Natural killer cell treated with Interleukin-12 subunit alpha and Interleukin-12 subunit beta and Interleukin-15 and Interleukin-18, amount 100 ng/mL, for 72 hours (primary cell): ENCODE measurements around the gene GGTLC2. TPM values are rescaled to one million over a fixed set of nuclear protein-coding genes. Genes with fewer than 3 reads are reported as not detected.
"Not testable (repeated sequence)": the region's sequence is repeated elsewhere in the genome, so short reads cannot be mapped to it uniquely, and the experiment has no call there.

Experiments
- ATAC-seq, 2 donors: fragments of 150-1000 bp; cut with Tn5 transposase in 1 of 2; sonication (Bioruptor Pico), chemical (Tn5 transposase) in 1 of 2; 2 replicates each; pipeline ENCODE4 v1.10.0; 2021
- DNase-seq: peaks from one replicate; pipeline ENCODE4 v3.0.0; 2022; ENCODE audit warnings: low spot score
- H3K27ac Mint-ChIP-seq, 2 donors: 1 replicate in 1 of 2; 2 replicates in 1 of 2; pipeline ENCODE4 v1.8.0; 2022; ENCODE audit warnings: mixed read lengths in 2 of 2, mild to moderate bottlenecking in 1 of 2, moderate library complexity in 1 of 2
- H3K27me3 Mint-ChIP-seq, 2 donors: 1 replicate in 1 of 2; 2 replicates in 1 of 2; pipeline ENCODE4 v1.8.0; 2022; ENCODE audit warnings: mixed read lengths in 2 of 2
- H3K36me3 Mint-ChIP-seq: one replicate; pipeline ENCODE4 v1.8.0; 2022; ENCODE audit warnings: mixed read lengths
- H3K4me1 Mint-ChIP-seq, 2 donors: 1 replicate in 1 of 2; 2 replicates in 1 of 2; pipeline ENCODE4 v1.8.0; 2022; ENCODE audit warnings: low read depth in 2 of 2, mixed read lengths in 2 of 2, mild to moderate bottlenecking in 1 of 2
- H3K4me3 Mint-ChIP-seq: one replicate; pipeline ENCODE4 v1.8.0; 2022; ENCODE audit warnings: mixed read lengths
- H3K9me3 Mint-ChIP-seq: 2 replicates; pipeline ENCODE4 v1.8.0; 2022; ENCODE audit warnings: mixed read lengths
- total RNA-seq, 2 donors: library from RNA; stranded (reverse); gene quantifications; one replicate each; pipeline ENCODE4 v1.2.3, GENCODE V29; 2022

GGTLC2 gene
- total RNA-seq, 2 donors from 2014 or later, result not detected

GRCh38 chr22:22684580-22685561 is 40.5 kb downstream of the GGTLC2 start:
- Mint-ChIP-seq H3K4me1 (peaks cover 4 to 5% of the 10 kb centered on the region in 2 donors), H3K27ac (no peak overlapping the region), H3K9me3 (no peaks in the 10 kb centered on the region), H3K4me3 (no peak overlapping the region), H3K36me3 (no peaks in the 10 kb centered on the region), H3K27me3 (peaks cover 0 to 3% of the 10 kb centered on the region in 2 donors)
- DNase-seq (no peak), ATAC-seq (peak in 1 of 2 donors; percentile 26)

GRCh38 chr22:22685586-22685985 is 41.2 kb downstream of the GGTLC2 start:
- ATAC-seq (no peak), DNase-seq (no peak)
- H3K36me3 Mint-ChIP-seq, result no peaks in the 10 kb centered on the region
- peaks cover 4 to 5% of the 10 kb centered on the region in 2 donors for H3K4me1 Mint-ChIP-seq
- no peak overlapping the region for H3K4me3 Mint-ChIP-seq
- H3K27ac Mint-ChIP-seq, result no peak overlapping the region
- peaks cover 0 to 1% of the 10 kb centered on the region in 2 donors for H3K27me3 Mint-ChIP-seq
- H3K9me3 Mint-ChIP-seq, result no peaks in the 10 kb centered on the region

GRCh38 chr22:22686202-22687115 is 42.0 kb downstream of the GGTLC2 start:
- not testable (repeated sequence) for H3K4me3 Mint-ChIP-seq, H3K36me3 Mint-ChIP-seq, ATAC-seq, DNase-seq, H3K27ac Mint-ChIP-seq, H3K27me3 Mint-ChIP-seq, H3K4me1 Mint-ChIP-seq, H3K9me3 Mint-ChIP-seq

GRCh38 chr22:22687638-22688500 is 43.5 kb downstream of the GGTLC2 start:
- Mint-ChIP-seq H3K36me3 (no peaks in the 10 kb centered on the region), H3K4me3 (no peak overlapping the region), H3K27me3 (no peaks in the 10 kb centered on the region), H3K27ac (peak overlapping the region in 1 of 2 donors; percentile 15), H3K4me1 (peaks cover 0 to 5% of the 10 kb centered on the region in 2 donors), H3K9me3 (no peaks in the 10 kb centered on the region)
- ATAC-seq (peak in 1 of 2 donors; percentile 68), DNase-seq (no peak)

- H3K4me1 Mint-ChIP-seq, result peaks cover 0 to 5% of the 10 kb centered on the region in 2 donors
- no peak overlapping the region for H3K27ac Mint-ChIP-seq
- DNase-seq, result no peak
- H3K9me3 Mint-ChIP-seq, result no peaks in the 10 kb centered on the region
- H3K4me3 Mint-ChIP-seq, result no peak overlapping the region
- ATAC-seq, result no peak
- no peaks in the 10 kb centered on the region for H3K36me3 Mint-ChIP-seq
- peaks cover 0 to 4% of the 10 kb centered on the region in 2 donors for H3K27me3 Mint-ChIP-seq
Measured at GRCh38 chr22:22689621-22690345, 45.4 kb downstream of the GGTLC2 start.

GRCh38 chr22:22691055-22691454 is 46.6 kb downstream of the GGTLC2 start:
- Mint-ChIP-seq H3K4me3 (no peak overlapping the region), H3K27me3 (peaks cover 0 to 4% of the 10 kb centered on the region in 2 donors), H3K36me3 (no peaks in the 10 kb centered on the region), H3K27ac (no peak overlapping the region), H3K9me3 (no peaks in the 10 kb centered on the region), H3K4me1 (peaks cover 0 to 5% of the 10 kb centered on the region in 2 donors)
- no peak for DNase-seq
- no peak for ATAC-seq

GRCh38 chr22:22691716-22692701 is 47.6 kb downstream of the GGTLC2 start:
- no peaks in the 10 kb centered on the region for H3K4me1 Mint-ChIP-seq
- peaks cover 0 to 4% of the 10 kb centered on the region in 2 donors for H3K27me3 Mint-ChIP-seq
- DNase-seq, result no peak
- H3K27ac Mint-ChIP-seq, result no peak overlapping the region
- no peak overlapping the region for H3K4me3 Mint-ChIP-seq
- no peaks in the 10 kb centered on the region for H3K9me3 Mint-ChIP-seq
- no peaks in the 10 kb centered on the region for H3K36me3 Mint-ChIP-seq
- ATAC-seq, result no peak

- Mint-ChIP-seq H3K36me3 (no peaks in the 10 kb centered on the region), H3K27me3 (peaks cover 0 to 4% of the 10 kb centered on the region in 2 donors), H3K4me1 (no peaks in the 10 kb centered on the region), H3K27ac (peak overlapping the region in 1 of 2 donors; percentile 23), H3K4me3 (no peak overlapping the region), H3K9me3 (no peaks in the 10 kb centered on the region)
- DNase-seq (peak; percentile 63), ATAC-seq (no peak)
Measured at GRCh38 chr22:22692707-22693530, 48.5 kb downstream of the GGTLC2 start.

GRCh38 chr22:22693531-22693884 is 49.1 kb downstream of the GGTLC2 start:
- Mint-ChIP-seq H3K4me3 (no peak overlapping the region), H3K27ac (peak overlapping the region in 1 of 2 donors; percentile 23)

GRCh38 chr22:22694106-22694505 is 49.7 kb downstream of the GGTLC2 start:
- no peak for ATAC-seq
- no peak for DNase-seq
- Mint-ChIP-seq H3K27ac (no peak overlapping the region), H3K36me3 (no peaks in the 10 kb centered on the region), H3K4me3 (no peak overlapping the region), H3K27me3 (peaks cover 0 to 4% of the 10 kb centered on the region in 2 donors), H3K9me3 (no peaks in the 10 kb centered on the region), H3K4me1 (no peaks in the 10 kb centered on the region)

More at GRCh38 chr22:22693531-22693884, 49.1 kb downstream of the GGTLC2 start:
- no peaks in the 10 kb centered on the region for H3K9me3 Mint-ChIP-seq
- DNase-seq, result no peak
- no peaks in the 10 kb centered on the region for H3K36me3 Mint-ChIP-seq
- ATAC-seq, result no peak
- H3K27me3 Mint-ChIP-seq, result peaks cover 0 to 4% of the 10 kb centered on the region in 2 donors
- H3K4me1 Mint-ChIP-seq, result no peaks in the 10 kb centered on the region

- Mint-ChIP-seq H3K9me3 (no peaks in the 10 kb centered on the region), H3K4me3 (no peak overlapping the region), H3K4me1 (no peaks in the 10 kb centered on the region), H3K27me3 (peaks cover 0 to 4% of the 10 kb centered on the region in 2 donors), H3K27ac (no peak overlapping the region), H3K36me3 (no peaks in the 10 kb centered on the region)
- ATAC-seq (no peak), DNase-seq (no peak)
Measured at GRCh38 chr22:22696104-22696503, 51.7 kb downstream of the GGTLC2 start.
